Upper lobe of left lung (tissue), 4 donors: ENCODE data around the gene IL17RB.

Experiments
- CTCF ChIP-seq, 6 experiments: fragments of 450-650 bp in 4 of 6; fragments of 200-600 bp in 2 of 6; sonication (generic) in 2 of 6; IDR thresholded peaks; one replicate each; pipeline ENCODE4 v1.5.1; 2016 to 2019; ENCODE audit warnings: antibody characterized with exemption in 6 of 6
- EP300 ChIP-seq, 4 donors: sonication (generic); formaldehyde crosslinking; IDR thresholded peaks; one replicate each; pipeline ENCODE4 v1.5.1; 2017; ENCODE audit warnings: antibody characterized with exemption in 4 of 4, control low read depth in 2 of 4
- POLR2A ChIP-seq, 4 donors: fragments of 450-650 bp; IDR thresholded peaks; one replicate each; pipeline ENCODE4 v1.5.1; 2016 to 2017; ENCODE audit warnings: antibody characterized with exemption in 4 of 4, mild to moderate bottlenecking in 2 of 4
- POLR2AphosphoS5 ChIP-seq, 2 donors: sonication (generic); formaldehyde crosslinking; IDR thresholded peaks; one replicate each; pipeline ENCODE4 v1.5.1; 2017; ENCODE audit warnings: antibody characterized with exemption in 2 of 2

GRCh38 chr3:53804697-53805462, 41.5 kb upstream of the IL17RB start:
- TF ChIP-seq CTCF (IDR thresholded peaks at IDR 0.05) (no peak), POLR2A (IDR thresholded peaks at IDR 0.05) (no peak), EP300 (IDR thresholded peaks at IDR 0.05) (no peak), POLR2AphosphoS5 (IDR thresholded peaks at IDR 0.05) (no peak)
